Osteocyte (in vitro differentiated cells): ENCODE measurements around the gene KCTD7. TPM values are rescaled to one million over a fixed set of nuclear protein-coding genes. Genes with fewer than 3 reads are reported as not detected.
"Not testable (repeated sequence)": the region's sequence is repeated elsewhere in the genome, so short reads cannot be mapped to it uniquely, and the experiment has no call there.

Experiments
- DNase-seq: peaks from one replicate; pipeline ENCODE4 v3.0.0; 2021; ENCODE audit warnings: mixed read lengths; ENCODE audit not compliant: unreplicated experiment; ENCODE audit errors: extremely low spot score
- H3K27ac Mint-ChIP-seq: one replicate; pipeline ENCODE4 v1.8.0; 2021; ENCODE audit warnings: mild to moderate bottlenecking, mixed read lengths; ENCODE audit not compliant: unreplicated experiment
- H3K27me3 Mint-ChIP-seq: one replicate; pipeline ENCODE4 v1.8.0; 2021; ENCODE audit warnings: mixed read lengths; ENCODE audit not compliant: unreplicated experiment
- H3K36me3 Mint-ChIP-seq: one replicate; pipeline ENCODE4 v1.8.0; 2021; ENCODE audit warnings: mixed read lengths; ENCODE audit not compliant: unreplicated experiment
- H3K4me1 Mint-ChIP-seq: one replicate; pipeline ENCODE4 v1.8.0; 2021; ENCODE audit warnings: mixed read lengths; ENCODE audit not compliant: unreplicated experiment
- H3K4me3 Mint-ChIP-seq: one replicate; pipeline ENCODE4 v1.8.0; 2021; ENCODE audit warnings: mild to moderate bottlenecking, moderate library complexity, mixed read lengths; ENCODE audit not compliant: unreplicated experiment
- H3K9me3 Mint-ChIP-seq: one replicate; pipeline ENCODE4 v1.8.0; 2021; ENCODE audit warnings: mixed read lengths; ENCODE audit not compliant: unreplicated experiment
- total RNA-seq: library from RNA; stranded (reverse); gene quantifications from 2 replicates; pipeline ENCODE4 v1.2.1, GENCODE V29; 2021
- TF ChIP-seq, protein P1 (sequence below): fragments of 200-600 bp; sonication (generic); IDR thresholded peaks from 2 replicates; pipeline ENCODE4 v1.5.0; 2021; ENCODE audit warnings: antibody characterized with exemption, mild to moderate bottlenecking, moderate library complexity

The KCTD7 gene
- total RNA-seq, 1 donor from 2014 or later, result 17.2 TPM

DNA sequence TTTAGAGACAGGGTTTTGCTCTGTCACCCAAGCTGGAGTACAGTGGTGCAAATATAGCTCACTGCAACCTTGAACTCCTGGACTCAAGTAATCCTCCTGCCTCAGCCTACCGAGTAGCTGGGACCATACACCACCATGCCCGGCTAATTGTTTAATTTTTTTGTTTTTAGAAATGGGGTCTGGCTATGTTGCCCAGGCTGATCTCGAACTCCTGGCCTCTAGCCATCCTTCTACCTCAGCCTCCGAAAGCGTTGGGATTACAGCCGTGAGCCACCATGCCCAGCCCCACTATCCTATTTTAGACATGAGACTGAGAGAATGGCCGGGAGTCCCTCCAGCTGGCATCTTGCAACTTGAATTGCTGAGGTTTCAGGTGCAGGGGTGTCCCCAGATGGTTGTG lies 39.4 kb downstream of the KCTD7 start:
- Mint-ChIP-seq H3K36me3 (peaks cover 10% of the 10 kb centered on the region), H3K27ac (no peak overlapping the region), H3K27me3 (no peaks in the 10 kb centered on the region), H3K4me3 (no peak overlapping the region), H3K4me1 (no peaks in the 10 kb centered on the region), H3K9me3 (no peaks in the 10 kb centered on the region)
- TF ChIP-seq, protein P1, sequence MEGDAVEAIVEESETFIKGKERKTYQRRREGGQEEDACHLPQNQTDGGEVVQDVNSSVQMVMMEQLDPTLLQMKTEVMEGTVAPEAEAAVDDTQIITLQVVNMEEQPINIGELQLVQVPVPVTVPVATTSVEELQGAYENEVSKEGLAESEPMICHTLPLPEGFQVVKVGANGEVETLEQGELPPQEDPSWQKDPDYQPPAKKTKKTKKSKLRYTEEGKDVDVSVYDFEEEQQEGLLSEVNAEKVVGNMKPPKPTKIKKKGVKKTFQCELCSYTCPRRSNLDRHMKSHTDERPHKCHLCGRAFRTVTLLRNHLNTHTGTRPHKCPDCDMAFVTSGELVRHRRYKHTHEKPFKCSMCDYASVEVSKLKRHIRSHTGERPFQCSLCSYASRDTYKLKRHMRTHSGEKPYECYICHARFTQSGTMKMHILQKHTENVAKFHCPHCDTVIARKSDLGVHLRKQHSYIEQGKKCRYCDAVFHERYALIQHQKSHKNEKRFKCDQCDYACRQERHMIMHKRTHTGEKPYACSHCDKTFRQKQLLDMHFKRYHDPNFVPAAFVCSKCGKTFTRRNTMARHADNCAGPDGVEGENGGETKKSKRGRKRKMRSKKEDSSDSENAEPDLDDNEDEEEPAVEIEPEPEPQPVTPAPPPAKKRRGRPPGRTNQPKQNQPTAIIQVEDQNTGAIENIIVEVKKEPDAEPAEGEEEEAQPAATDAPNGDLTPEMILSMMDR, result no peak
- DNase-seq, result no peak

DNA sequence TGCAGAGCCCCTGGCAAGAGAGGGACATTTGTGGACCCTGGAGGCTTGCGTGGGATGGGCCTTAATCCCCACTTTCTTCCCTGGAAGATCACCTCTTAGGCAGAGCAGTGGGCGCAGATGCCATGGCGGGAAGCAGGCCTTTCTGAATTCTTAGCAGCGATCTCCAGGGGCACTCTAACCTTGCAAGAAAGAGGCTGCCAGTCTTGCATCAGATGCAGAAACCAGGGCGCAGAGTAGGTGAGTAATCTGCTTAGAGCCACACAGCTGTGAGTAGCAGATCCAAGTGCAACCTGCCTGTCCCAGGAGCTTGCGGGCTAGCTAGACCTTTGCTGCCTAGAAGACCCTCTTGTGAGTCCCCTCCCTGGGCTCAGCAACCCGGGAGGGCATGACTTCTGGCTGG lies 40.0 kb downstream of the KCTD7 start:
- H3K27me3 Mint-ChIP-seq, result no peaks in the 10 kb centered on the region
- no peak for DNase-seq
- H3K36me3 Mint-ChIP-seq, result peaks cover 10% of the 10 kb centered on the region
- no peak overlapping the region for H3K27ac Mint-ChIP-seq
- TF ChIP-seq, protein P1, result no peak
- no peaks in the 10 kb centered on the region for H3K4me1 Mint-ChIP-seq
- H3K9me3 Mint-ChIP-seq, result no peaks in the 10 kb centered on the region
- H3K4me3 Mint-ChIP-seq, result no peak overlapping the region

DNA sequence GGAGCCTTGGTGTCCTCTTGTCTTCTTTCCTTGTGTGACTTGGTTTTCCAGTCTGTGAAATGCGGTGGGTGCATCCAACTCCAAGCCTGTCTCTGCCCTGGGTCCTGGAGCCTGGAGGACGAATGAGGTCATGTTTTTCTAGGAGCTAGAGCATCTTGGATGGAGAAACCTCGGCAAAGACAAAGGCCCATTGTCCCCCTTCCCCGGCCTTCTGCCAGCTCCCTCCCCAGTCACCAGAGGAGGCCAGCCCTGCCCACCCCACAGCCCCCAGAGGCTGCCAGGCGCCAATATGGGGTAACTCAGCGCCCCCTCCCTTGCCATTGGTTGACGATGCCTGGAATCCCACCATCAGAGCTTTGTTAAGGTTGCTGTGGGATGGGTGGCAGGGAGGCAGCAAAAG lies 40.4 kb downstream of the KCTD7 start:
- Mint-ChIP-seq H3K4me3 (no peak overlapping the region), H3K4me1 (no peaks in the 10 kb centered on the region), H3K36me3 (peaks cover 10% of the 10 kb centered on the region), H3K27me3 (no peaks in the 10 kb centered on the region), H3K9me3 (no peaks in the 10 kb centered on the region), H3K27ac (no peak overlapping the region)
- TF ChIP-seq, protein P1, result no peak
- DNase-seq, result no peak

DNA sequence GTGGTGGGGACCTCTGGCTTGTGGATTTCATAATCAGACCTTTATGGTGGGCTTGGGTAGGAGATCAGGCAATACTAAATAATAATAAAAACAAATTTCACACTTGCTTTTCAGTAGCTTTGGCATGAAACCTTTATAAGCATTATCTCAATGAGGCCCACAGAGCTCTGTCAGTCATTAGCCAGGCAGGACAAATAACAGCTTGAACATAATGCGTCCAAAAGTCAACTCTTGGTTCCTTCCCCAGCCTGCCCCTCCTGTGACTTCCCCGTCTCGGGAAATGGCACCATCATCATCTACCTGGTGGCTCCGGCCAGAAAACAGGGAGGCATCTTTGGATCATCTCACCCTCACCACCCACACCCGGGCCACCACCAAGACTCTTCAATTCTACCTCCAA lies 40.8 kb downstream of the KCTD7 start:
- H3K27ac Mint-ChIP-seq, result no peak overlapping the region
- H3K4me3 Mint-ChIP-seq, result no peak overlapping the region
- H3K4me1 Mint-ChIP-seq, result no peaks in the 10 kb centered on the region
- no peaks in the 10 kb centered on the region for H3K27me3 Mint-ChIP-seq
- peaks cover 10% of the 10 kb centered on the region for H3K36me3 Mint-ChIP-seq
- no peaks in the 10 kb centered on the region for H3K9me3 Mint-ChIP-seq
- TF ChIP-seq, protein P1, result no peak
- DNase-seq, result no peak

DNA sequence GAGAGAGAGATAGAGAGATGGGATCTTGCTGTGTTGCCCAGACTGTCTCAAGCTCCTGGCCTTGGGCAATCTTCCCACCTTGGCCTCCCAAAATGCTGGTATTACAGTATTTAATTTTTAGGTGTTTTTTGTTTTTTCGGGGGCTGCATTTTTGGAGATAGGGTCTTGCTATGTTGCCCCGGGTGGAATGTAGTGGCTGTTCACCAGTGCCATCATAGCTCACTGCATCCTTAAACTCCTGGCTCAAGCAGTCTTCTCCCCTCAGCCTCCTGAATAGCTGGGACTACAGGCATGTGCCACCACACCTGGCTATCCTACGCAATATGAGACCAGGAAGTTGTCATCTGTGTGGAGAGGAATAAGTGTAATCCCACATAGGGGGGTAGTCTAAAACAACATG lies 42.4 kb downstream of the KCTD7 start:
- H3K36me3 Mint-ChIP-seq, result peaks cover 10% of the 10 kb centered on the region
- no peak overlapping the region for H3K27ac Mint-ChIP-seq
- no peak overlapping the region for H3K4me3 Mint-ChIP-seq
- H3K27me3 Mint-ChIP-seq, result no peaks in the 10 kb centered on the region
- DNase-seq, result no peak
- no peaks in the 10 kb centered on the region for H3K9me3 Mint-ChIP-seq
- TF ChIP-seq, protein P1, result no peak
- no peaks in the 10 kb centered on the region for H3K4me1 Mint-ChIP-seq

DNA sequence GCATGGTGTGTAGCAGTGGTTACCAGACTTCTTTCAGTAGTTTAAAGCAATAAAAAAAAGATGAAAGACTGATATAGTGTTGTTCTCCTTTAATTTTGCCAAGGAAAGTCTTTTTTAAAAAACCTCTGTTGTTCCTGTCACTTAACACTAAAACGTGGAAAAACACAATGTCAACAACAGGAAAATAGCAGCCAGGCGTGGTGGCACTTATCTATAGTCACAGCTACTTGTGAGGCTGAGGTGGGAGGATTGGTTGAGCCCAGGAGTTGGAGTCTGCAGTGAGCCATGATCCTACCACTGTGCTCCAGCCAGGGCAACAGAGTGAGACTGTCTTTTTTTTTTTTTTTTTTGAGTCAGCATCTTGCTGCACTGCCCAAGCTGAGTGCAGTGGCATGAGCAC lies 42.8 kb downstream of the KCTD7 start:
- not testable (repeated sequence) for H3K4me1 Mint-ChIP-seq, H3K9me3 Mint-ChIP-seq, H3K27ac Mint-ChIP-seq, H3K4me3 Mint-ChIP-seq, DNase-seq, H3K27me3 Mint-ChIP-seq
- H3K36me3 Mint-ChIP-seq, result peaks cover 10% of the 10 kb centered on the region

DNA sequence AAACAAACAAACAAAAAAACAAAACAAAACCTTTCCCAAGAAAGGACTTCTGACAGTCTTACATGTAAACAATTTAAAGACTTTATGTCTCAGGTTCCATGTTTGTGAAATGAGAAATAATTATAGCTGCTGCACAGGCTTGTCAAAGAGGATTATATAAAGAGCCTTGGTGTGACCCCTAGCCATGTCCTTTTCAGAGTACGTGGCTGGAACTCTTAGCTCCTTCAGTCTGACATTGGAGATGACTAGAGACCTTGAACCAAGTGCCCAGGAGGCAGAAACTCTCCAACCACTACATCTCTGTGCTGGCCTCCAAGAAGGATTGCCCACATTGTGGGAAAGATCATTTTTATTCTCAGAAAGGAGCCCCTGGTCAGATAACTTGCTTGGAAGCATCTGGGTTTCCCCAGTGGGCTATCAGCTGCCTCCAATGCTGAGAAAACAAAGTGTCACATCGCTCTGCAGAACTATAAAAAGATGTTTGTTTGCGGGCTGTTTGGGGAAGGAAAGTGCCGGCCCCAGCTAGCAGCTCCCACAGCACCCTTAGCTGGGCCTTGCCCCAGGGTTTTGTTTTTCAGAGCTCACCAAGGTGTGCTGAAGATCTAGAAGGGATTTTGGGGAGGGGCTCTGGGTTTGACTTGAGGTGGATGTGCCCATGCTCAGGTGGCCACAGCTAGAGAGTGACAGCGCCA lies 43.9 kb downstream of the KCTD7 start:
- not testable (repeated sequence) for H3K27me3 Mint-ChIP-seq, DNase-seq, H3K4me1 Mint-ChIP-seq, H3K9me3 Mint-ChIP-seq, H3K4me3 Mint-ChIP-seq, H3K27ac Mint-ChIP-seq
- H3K36me3 Mint-ChIP-seq, result peaks cover 10% of the 10 kb centered on the region

DNA sequence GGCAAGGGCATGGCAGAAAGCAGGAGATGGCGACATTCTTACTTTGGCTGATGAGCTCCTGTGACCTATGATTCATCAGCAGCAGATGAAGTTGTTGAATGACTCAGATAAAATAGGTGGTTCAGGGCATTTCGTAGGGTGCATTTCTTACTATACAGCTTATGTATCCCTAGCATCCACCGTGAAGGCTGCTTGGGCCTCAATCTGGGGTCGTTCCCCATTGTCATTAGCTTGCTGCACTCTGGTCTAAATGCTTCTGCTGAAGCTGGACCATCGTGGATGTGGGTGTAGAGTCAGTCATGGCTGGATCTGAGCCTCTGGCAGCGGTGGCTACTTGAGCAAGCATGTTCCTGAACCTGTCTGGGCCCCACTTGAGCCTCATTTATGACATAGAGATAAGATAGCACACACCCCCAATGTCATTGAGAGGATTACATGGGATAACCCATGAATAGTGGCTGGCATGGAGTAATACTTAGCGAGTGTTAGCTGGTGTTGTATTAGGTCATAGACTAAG lies 44.5 kb downstream of the KCTD7 start:
- not testable (repeated sequence) for H3K9me3 Mint-ChIP-seq, H3K4me3 Mint-ChIP-seq, H3K27ac Mint-ChIP-seq, DNase-seq, H3K4me1 Mint-ChIP-seq, H3K27me3 Mint-ChIP-seq, H3K36me3 Mint-ChIP-seq
